Prostate gland (tissue), 2 donors: Measurements from ENCODE around the gene CYP46A1. TPM values are rescaled to one million over a fixed set of nuclear protein-coding genes. Genes with fewer than 3 reads are reported as not detected.

ENCODE experiments used
- DNase-seq: peaks from one replicate; pipeline ENCODE4 v3.0.0-alpha.2; 2019; ENCODE audit warnings: low spot score
- H3K27ac ChIP-seq, 2 donors: fragments of 200-600 bp; sonication (generic); 2 replicates each; pipeline ENCODE4 v1.5.1; 2017 to 2019
- H3K27me3 ChIP-seq: fragments of 200-600 bp; sonication (generic); replicated peaks from 2 replicates; pipeline ENCODE4 v1.5.1; 2019; ENCODE audit not compliant: insufficient read depth
- H3K36me3 ChIP-seq, 2 donors: fragments of 200-600 bp; sonication (generic); 1 replicate in 1 of 2; 2 replicates in 1 of 2; pipeline versions ENCODE4 v1.5.1 to v1.8.1; 2017 to 2019
- H3K4me1 ChIP-seq: fragments of 200-600 bp; sonication (generic); replicated peaks from 2 replicates; pipeline ENCODE4 v1.5.1; 2019
- H3K4me3 ChIP-seq, 2 donors: fragments of 200-600 bp; sonication (generic); 2 replicates each; pipeline ENCODE4 v1.5.1; 2017 to 2019
- H3K9me3 ChIP-seq: fragments of 200-600 bp; sonication (generic); 2 replicates; pipeline ENCODE4 v1.5.1; 2017
- CTCF ChIP-seq, 4 experiments: fragments of 200-600 bp in 2 of 4; fragments of 450-650 bp in 2 of 4; sonication (generic) in 2 of 4; IDR thresholded peaks; 1 replicate in 3 of 4; 2 replicates in 1 of 4; pipeline ENCODE4 v1.5.1; 2016 to 2019; ENCODE audit warnings: antibody characterized with exemption in 4 of 4, mild to moderate bottlenecking in 2 of 4, moderate library complexity in 2 of 4
- POLR2A ChIP-seq: fragments of 450-650 bp; IDR thresholded peaks from one replicate; pipeline ENCODE4 v1.6.1; 2016; ENCODE audit warnings: antibody characterized with exemption, mild to moderate bottlenecking
- POLR2AphosphoS5 ChIP-seq: sonication (generic); formaldehyde crosslinking; IDR thresholded peaks from one replicate; pipeline ENCODE4 v1.6.1; 2017; ENCODE audit warnings: antibody characterized with exemption
- WGBS: methylation state at CpG from one replicate; pipeline ENCODE4 v1.1.5; 2018; 5-methylcytosine and 5-hydroxymethylcytosine counted together
- intact Hi-C: fragments of 100-400 bp; cut with DNase I; formaldehyde crosslinking; loops from one replicate; pipeline ENCODE4 v1.14.2; 2022
- total RNA-seq, 2 donors: library from RNA; depleted of rRNA; stranded (reverse); fragments of >200 nt; gene quantifications; one replicate each; pipeline ENCODE4 v1.1.0, GENCODE V29; 2016

Gene CYP46A1
- total RNA-seq, 2 donors from 2014 or later = 0.46 to 6.5 TPM

GRCh38 chr14:99756796-99757195 lies 72.7 kb downstream of the CYP46A1 start:
- intact Hi-C loops = loop anchor here (5.0 kb wide), 1 partner anchor 36 kb away; the partner anchor contains the start of gene EML1
- TF ChIP-seq CTCF (IDR thresholded peaks at IDR 0.05) (no peak), POLR2A (no peak), POLR2AphosphoS5 (no peak)
- WGBS = 94% methylated on average over 21 of the region's 21 CpGs
- H3K36me3 ChIP-seq = no peaks in the 10 kb centered on the region
- H3K27me3 ChIP-seq = no peaks in the 10 kb centered on the region
- DNase-seq = no peak
- no peak overlapping the region for H3K4me3 ChIP-seq
- no peaks in the 10 kb centered on the region for H3K9me3 ChIP-seq
- no peaks in the 10 kb centered on the region for H3K4me1 ChIP-seq
- no peak overlapping the region for H3K27ac ChIP-seq

- 50% methylated on average over 12 of the region's 12 CpGs for WGBS
- H3K27ac ChIP-seq = no peak overlapping the region
- TF ChIP-seq POLR2AphosphoS5 (peak; percentile 10), POLR2A (no peak), CTCF (IDR thresholded peaks at IDR 0.05) (no peak)
- H3K4me1 ChIP-seq = no peaks in the 10 kb centered on the region
- no peaks in the 10 kb centered on the region for H3K9me3 ChIP-seq
- H3K36me3 ChIP-seq = no peaks in the 10 kb centered on the region
- intact Hi-C loops = loop anchor here (5.0 kb wide), 1 partner anchor 35 kb away; the partner anchor contains the start of gene EML1
- no peaks in the 10 kb centered on the region for H3K27me3 ChIP-seq
- H3K4me3 ChIP-seq = no peak overlapping the region
- DNase-seq = no peak
Measured at GRCh38 chr14:99757331-99758070, 73.4 kb downstream of the CYP46A1 start.

- TF ChIP-seq POLR2A (no peak), POLR2AphosphoS5 (no peak), CTCF (IDR thresholded peaks at IDR 0.05) (no peak)
- no peak for DNase-seq
- Histone ChIP-seq H3K27me3 (no peaks in the 10 kb centered on the region), H3K4me3 (no peak overlapping the region), H3K27ac (no peak overlapping the region), H3K4me1 (no peaks in the 10 kb centered on the region), H3K9me3 (no peaks in the 10 kb centered on the region), H3K36me3 (no peaks in the 10 kb centered on the region)
- 76% methylated on average over 11 of the region's 11 CpGs for WGBS
- intact Hi-C loops = loop anchor here (5.0 kb wide), 1 partner anchor 34 kb away; the partner anchor contains the start of gene EML1
Measured at GRCh38 chr14:99758121-99758821, 74.2 kb downstream of the CYP46A1 start.

- 92% methylated on average over 7 of the region's 7 CpGs for WGBS
- intact Hi-C loops = loop anchor here (5.0 kb wide), 1 partner anchor 33 kb away; the partner anchor contains the start of gene EML1
- no peaks in the 10 kb centered on the region for H3K36me3 ChIP-seq
- H3K4me1 ChIP-seq = no peaks in the 10 kb centered on the region
- no peaks in the 10 kb centered on the region for H3K27me3 ChIP-seq
- DNase-seq = no peak
- H3K27ac ChIP-seq = no peak overlapping the region
- no peak for TF ChIP-seq POLR2A
- no peak for TF ChIP-seq POLR2AphosphoS5
- no peak for TF ChIP-seq CTCF (IDR thresholded peaks at IDR 0.05)
- no peaks in the 10 kb centered on the region for H3K9me3 ChIP-seq
- no peak overlapping the region for H3K4me3 ChIP-seq
Measured at GRCh38 chr14:99758872-99759545, 74.9 kb downstream of the CYP46A1 start.
